Endothelial cell of umbilical vein (primary cell): Measurements from ENCODE around the gene UAP1L1.

Experiments used
- CTCF ChIP-seq, 2 donors: IDR thresholded peaks; 1 replicate in 1 of 2; 2 replicates in 1 of 2; pipeline ENCODE4 v1.5.1; 2011; ENCODE audit warnings: low read length in 2 of 2, mild to moderate bottlenecking in 2 of 2, moderate library complexity in 2 of 2, control low read depth in 1 of 2, inconsistent platforms in 1 of 2, low read depth in 1 of 2; ENCODE audit not compliant: insufficient read depth in 1 of 2; ENCODE audit errors: extremely low read depth in 1 of 2
- EZH2 ChIP-seq: IDR thresholded peaks from 2 replicates; pipeline ENCODE4 v1.6.1; 2012; ENCODE audit warnings: borderline replicate concordance, low read depth, mild to moderate bottlenecking, moderate library complexity, low read length, inconsistent platforms; ENCODE audit not compliant: severe bottlenecking
- FOS ChIP-seq: IDR thresholded peaks from 2 replicates; pipeline ENCODE4 v1.6.1; 2011; ENCODE audit warnings: mild to moderate bottlenecking, low read length, moderate library complexity, borderline replicate concordance; ENCODE audit not compliant: insufficient read depth
- MAX ChIP-seq: IDR thresholded peaks from 2 replicates; pipeline ENCODE4 v1.6.1; 2011; ENCODE audit not compliant: insufficient read depth, insufficient read length
- MYC ChIP-seq: IDR thresholded peaks from one replicate; pipeline ENCODE4 v1.6.1; 2011; ENCODE audit warnings: mild to moderate bottlenecking, low read depth, low read length
- POLR2A ChIP-seq: IDR thresholded peaks from 2 replicates; pipeline ENCODE4 v1.6.1; 2012; ENCODE audit warnings: low read depth, mild to moderate bottlenecking, control low read depth, low read length
- POLR2AphosphoS5 ChIP-seq: IDR thresholded peaks from 2 replicates; pipeline ENCODE4 v1.6.1; 2012; ENCODE audit warnings: low read depth, mild to moderate bottlenecking, control low read depth, low read length, moderate library complexity; ENCODE audit not compliant: insufficient read depth

- TF ChIP-seq CTCF (IDR thresholded peaks at IDR 0.05; ENCODE audit: extremely low read depth in 1 of 2, insufficient read depth in 1 of 2, low read depth in 1 of 2, low read length in 2 of 2) (no peak), POLR2A (no peak), POLR2AphosphoS5 (no peak), FOS (no peak), EZH2 (no peak), MYC (no peak), MAX (no peak)
Observed at GRCh38 chr9:137128158-137128861, 51.0 kb downstream of the UAP1L1 start.
